Measurements from ENCODE around the gene EPHA6.
A peak's percentile ranks its signal among the peaks of the same experiment; 100 is the strongest.

Gene EPHA6

DNA sequence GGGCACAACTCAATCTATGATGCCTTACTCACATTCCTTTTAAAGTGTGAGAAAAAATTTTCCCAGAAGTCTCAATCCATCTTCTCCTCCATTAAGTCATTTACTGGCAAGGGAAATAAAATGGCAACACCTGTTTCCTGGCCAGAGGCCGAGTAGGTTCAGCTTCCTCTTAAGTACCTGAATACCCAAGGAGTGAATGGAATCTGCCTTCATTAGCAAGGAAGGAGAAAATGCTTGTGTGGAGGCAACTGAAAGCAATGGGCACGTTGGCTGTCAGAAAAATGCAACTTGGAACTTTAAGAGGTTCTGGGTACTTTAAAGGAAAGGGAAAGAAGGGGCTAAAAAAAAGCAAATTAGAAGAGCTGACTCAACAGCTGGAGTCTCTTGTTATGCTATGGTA, 526.5 kb downstream of the EPHA6 start:
- Histone ChIP-seq H4K5ac (ENCODE audit: low read length) (no peak overlapping the region), H3K4me3 (ENCODE audit: low read length) (no peak overlapping the region), H3K4ac (ENCODE audit: low read depth, low read length) (no peak overlapping the region), H3K27me3 (ENCODE audit: insufficient read depth, low read length, poor library complexity) (no peaks in the 10 kb centered on the region), H2AK5ac (ENCODE audit: low read length) (no peak overlapping the region), H3K27ac (ENCODE audit: low read depth, low read length) (no peak overlapping the region), H3K18ac (ENCODE audit: low read length) (no peak overlapping the region), H3K4me2 (ENCODE audit: low read length) (no peak overlapping the region), H3K4me1 (ENCODE audit: control insufficient read depth, low read depth, low read length) (no peaks in the 10 kb centered on the region), H3K79me1 (ENCODE audit: low read length) (no peaks in the 10 kb centered on the region), H4K8ac (ENCODE audit: low read depth, low read length) (no peak overlapping the region), H3K9ac (ENCODE audit: low read length) (no peak overlapping the region), H3K23ac (ENCODE audit: low read length) (no peak overlapping the region), H3K79me2 (ENCODE audit: control insufficient read depth, insufficient read depth, low read length) (no peaks in the 10 kb centered on the region), H2BK15ac (replicated peaks; ENCODE audit: low read depth) (no peak overlapping the region), H2BK5ac (ENCODE audit: low read length) (no peak overlapping the region), H3K36me3 (ENCODE audit: control insufficient read depth, insufficient read depth, low read length) (no peaks in the 10 kb centered on the region), H3K56ac (ENCODE audit: low read length) (no peak overlapping the region), H2BK120ac (ENCODE audit: low read depth, low read length) (no peak overlapping the region)
- WGBS (ENCODE audit: extremely low coverage, insufficient coverage, low lambda C conversion rate) = no CpG with 5 or more reads among the region's 2 CpGs
- peak; percentile 19 for DNase-seq

DNA sequence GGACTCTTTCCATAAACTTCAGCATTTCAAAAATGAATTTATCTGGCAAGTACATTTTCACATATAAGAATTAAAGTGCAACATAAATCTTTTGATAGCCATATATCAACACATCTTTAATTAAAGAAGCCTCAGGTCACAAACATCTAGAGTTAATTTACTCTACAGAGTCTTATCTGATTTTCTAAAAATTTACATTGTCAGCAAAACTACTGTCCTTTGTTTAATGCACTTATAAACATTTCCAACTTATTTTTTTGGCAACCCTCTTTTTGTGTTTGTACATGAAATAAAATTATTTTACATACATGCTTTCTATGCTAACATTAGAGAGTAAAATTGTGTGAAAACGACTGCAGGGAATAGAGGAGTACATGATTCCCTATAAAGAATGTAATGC, 533.4 kb downstream of the EPHA6 start:
- H3K4ac ChIP-seq (ENCODE audit: low read depth, low read length) = no peak overlapping the region
- no peaks in the 10 kb centered on the region for H3K36me3 ChIP-seq (ENCODE audit: control insufficient read depth, insufficient read depth, low read length)
- no peak overlapping the region for H3K56ac ChIP-seq (ENCODE audit: low read length)

DNA sequence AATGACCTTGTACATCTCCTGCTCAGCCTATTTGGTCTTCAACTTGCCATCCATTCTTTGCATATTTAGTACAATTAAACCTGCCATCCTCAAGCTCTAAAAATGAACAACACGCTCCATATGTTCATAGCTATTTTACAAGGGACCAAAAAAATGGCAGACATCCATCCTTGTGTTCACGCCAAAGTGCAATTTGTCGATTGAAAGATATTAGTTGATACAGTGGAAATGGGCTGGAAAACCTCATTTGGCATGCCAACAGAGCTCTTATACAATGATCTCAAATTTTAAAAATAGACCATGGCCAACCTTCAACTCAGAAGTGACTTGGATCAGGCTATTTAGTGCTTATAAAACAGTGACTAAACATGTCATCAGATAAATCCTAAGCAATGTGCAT, 536.6 kb downstream of the EPHA6 start:
- no peaks in the 10 kb centered on the region for H3K36me3 ChIP-seq (ENCODE audit: control insufficient read depth, insufficient read depth, low read length)
- H3K56ac ChIP-seq (ENCODE audit: low read length) = no peak overlapping the region
- H3K4me3 ChIP-seq (ENCODE audit: low read length) = no peak overlapping the region
- no peak overlapping the region for H4K5ac ChIP-seq (ENCODE audit: low read length)
- no peak overlapping the region for H2AK5ac ChIP-seq (ENCODE audit: low read length)
- WGBS (ENCODE audit: extremely low coverage, insufficient coverage, low lambda C conversion rate) = no CpG with 5 or more reads among the region's 3 CpGs
- H3K4me2 ChIP-seq (ENCODE audit: low read length) = no peak overlapping the region
- H2BK120ac ChIP-seq (ENCODE audit: low read depth, low read length) = no peak overlapping the region
- H3K27me3 ChIP-seq (ENCODE audit: insufficient read depth, low read length, poor library complexity) = no peaks in the 10 kb centered on the region
- no peak overlapping the region for H3K4ac ChIP-seq (ENCODE audit: low read depth, low read length)
- H3K18ac ChIP-seq (ENCODE audit: low read length) = no peak overlapping the region
- H3K27ac ChIP-seq (ENCODE audit: low read depth, low read length) = no peak overlapping the region
- H3K79me2 ChIP-seq (ENCODE audit: control insufficient read depth, insufficient read depth, low read length) = no peaks in the 10 kb centered on the region
- H3K9ac ChIP-seq (ENCODE audit: low read length) = no peak overlapping the region
- H2BK15ac ChIP-seq (replicated peaks; ENCODE audit: low read depth) = no peak overlapping the region
- no peaks in the 10 kb centered on the region for H3K4me1 ChIP-seq (ENCODE audit: control insufficient read depth, low read depth, low read length)
- no peak overlapping the region for H4K8ac ChIP-seq (ENCODE audit: low read depth, low read length)
- H3K23ac ChIP-seq (ENCODE audit: low read length) = no peak overlapping the region
- no peak for DNase-seq
- H3K79me1 ChIP-seq (ENCODE audit: low read length) = no peaks in the 10 kb centered on the region
- no peak overlapping the region for H2BK5ac ChIP-seq (ENCODE audit: low read length)

More for the DNA sequence above, 533.4 kb downstream of the EPHA6 start:
- no peak overlapping the region for H3K27ac ChIP-seq (ENCODE audit: low read depth, low read length)
- no peak overlapping the region for H3K23ac ChIP-seq (ENCODE audit: low read length)
- no CpG with 5 or more reads among the region's 1 CpG for WGBS (ENCODE audit: extremely low coverage, insufficient coverage, low lambda C conversion rate)
- no peak overlapping the region for H3K9ac ChIP-seq (ENCODE audit: low read length)
- no peak for DNase-seq
- no peaks in the 10 kb centered on the region for H3K79me2 ChIP-seq (ENCODE audit: control insufficient read depth, insufficient read depth, low read length)
- H3K4me2 ChIP-seq (ENCODE audit: low read length) = no peak overlapping the region
- no peaks in the 10 kb centered on the region for H3K79me1 ChIP-seq (ENCODE audit: low read length)
- no peak overlapping the region for H2BK5ac ChIP-seq (ENCODE audit: low read length)
- H4K5ac ChIP-seq (ENCODE audit: low read length) = no peak overlapping the region
- H4K8ac ChIP-seq (ENCODE audit: low read depth, low read length) = no peak overlapping the region
- H2BK15ac ChIP-seq (replicated peaks; ENCODE audit: low read depth) = no peak overlapping the region
- no peak overlapping the region for H3K4me3 ChIP-seq (ENCODE audit: low read length)
- no peak overlapping the region for H2AK5ac ChIP-seq (ENCODE audit: low read length)
- no peak overlapping the region for H2BK120ac ChIP-seq (ENCODE audit: low read depth, low read length)
- no peaks in the 10 kb centered on the region for H3K27me3 ChIP-seq (ENCODE audit: insufficient read depth, low read length, poor library complexity)
- no peak overlapping the region for H3K18ac ChIP-seq (ENCODE audit: low read length)
- H3K4me1 ChIP-seq (ENCODE audit: control insufficient read depth, low read depth, low read length) = no peaks in the 10 kb centered on the region

DNA sequence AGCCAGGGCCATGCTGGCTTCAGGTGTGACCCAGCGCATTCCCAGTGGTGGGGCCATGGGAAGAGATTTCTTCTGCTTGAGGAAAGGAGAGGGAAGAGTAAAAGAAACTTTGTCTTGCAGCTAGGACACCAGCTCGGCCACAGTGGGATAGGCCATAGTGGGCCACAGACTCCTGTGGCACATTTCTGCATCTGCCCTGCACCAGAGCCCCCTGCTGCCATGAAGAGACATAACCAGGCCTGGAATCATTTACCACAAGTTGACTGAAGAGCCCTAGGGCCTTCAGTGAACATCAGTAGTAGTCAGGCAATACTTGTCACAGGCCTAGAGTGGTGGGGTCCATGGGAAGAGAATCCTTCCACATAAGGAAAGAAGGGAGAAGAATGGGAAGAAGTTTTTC, 538.8 kb downstream of the EPHA6 start:
- Histone ChIP-seq H3K4ac (ENCODE audit: low read depth, low read length) (no peak overlapping the region), H3K9ac (ENCODE audit: low read length) (no peak overlapping the region), H3K23ac (ENCODE audit: low read length) (no peak overlapping the region), H3K79me1 (ENCODE audit: low read length) (no peaks in the 10 kb centered on the region), H2BK5ac (ENCODE audit: low read length) (no peak overlapping the region), H3K4me3 (ENCODE audit: low read length) (no peak overlapping the region), H4K8ac (ENCODE audit: low read depth, low read length) (no peak overlapping the region), H3K27ac (ENCODE audit: low read depth, low read length) (no peak overlapping the region), H4K5ac (ENCODE audit: low read length) (no peak overlapping the region), H2AK5ac (ENCODE audit: low read length) (no peak overlapping the region), H3K36me3 (ENCODE audit: control insufficient read depth, insufficient read depth, low read length) (no peaks in the 10 kb centered on the region), H3K18ac (ENCODE audit: low read length) (no peak overlapping the region), H3K4me2 (ENCODE audit: low read length) (no peak overlapping the region), H3K27me3 (ENCODE audit: insufficient read depth, low read length, poor library complexity) (no peaks in the 10 kb centered on the region), H3K56ac (ENCODE audit: low read length) (no peak overlapping the region), H3K79me2 (ENCODE audit: control insufficient read depth, insufficient read depth, low read length) (no peaks in the 10 kb centered on the region), H3K4me1 (ENCODE audit: control insufficient read depth, low read depth, low read length) (no peaks in the 10 kb centered on the region), H2BK15ac (replicated peaks; ENCODE audit: low read depth) (no peak overlapping the region), H2BK120ac (ENCODE audit: low read depth, low read length) (no peak overlapping the region)
- no CpG with 5 or more reads among the region's 2 CpGs for WGBS (ENCODE audit: extremely low coverage, insufficient coverage, low lambda C conversion rate)
- DNase-seq = peak; percentile 7

DNA sequence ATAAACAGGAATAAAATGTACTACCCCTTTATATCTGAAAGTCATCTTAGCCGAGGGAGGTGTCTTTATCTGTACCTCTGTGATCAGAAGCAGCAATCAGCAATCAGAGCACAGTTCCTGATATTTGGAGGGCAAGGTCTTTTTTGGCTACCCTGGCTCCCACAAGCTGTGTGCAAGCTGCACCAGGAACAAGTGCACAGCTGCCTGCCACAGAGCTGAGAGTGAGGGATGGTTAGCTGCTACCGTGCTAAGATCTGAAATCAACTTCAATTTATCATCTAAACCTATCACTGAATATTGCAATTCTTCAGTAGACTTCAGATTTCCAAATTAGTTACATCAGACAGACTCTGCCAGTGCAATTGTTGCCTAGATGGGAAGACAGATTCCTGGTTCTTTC, 545.6 kb downstream of the EPHA6 start:
- H2BK15ac ChIP-seq (replicated peaks; ENCODE audit: low read depth) = no peak overlapping the region
- H3K79me2 ChIP-seq (ENCODE audit: control insufficient read depth, insufficient read depth, low read length) = no peaks in the 10 kb centered on the region
- no peak overlapping the region for H2BK5ac ChIP-seq (ENCODE audit: low read length)
- H3K4me3 ChIP-seq (ENCODE audit: low read length) = no peak overlapping the region
- no peaks in the 10 kb centered on the region for H3K36me3 ChIP-seq (ENCODE audit: control insufficient read depth, insufficient read depth, low read length)
- no peak overlapping the region for H3K4ac ChIP-seq (ENCODE audit: low read depth, low read length)
- H2AK5ac ChIP-seq (ENCODE audit: low read length) = no peak overlapping the region
- no peak overlapping the region for H3K9ac ChIP-seq (ENCODE audit: low read length)
- H3K23ac ChIP-seq (ENCODE audit: low read length) = no peak overlapping the region
- no CpG with 5 or more reads among the region's 2 CpGs for WGBS (ENCODE audit: extremely low coverage, insufficient coverage, low lambda C conversion rate)
- no peak overlapping the region for H3K27ac ChIP-seq (ENCODE audit: low read depth, low read length)
- H3K4me1 ChIP-seq (ENCODE audit: control insufficient read depth, low read depth, low read length) = no peaks in the 10 kb centered on the region
- H4K8ac ChIP-seq (ENCODE audit: low read depth, low read length) = no peak overlapping the region
- no peak overlapping the region for H2BK120ac ChIP-seq (ENCODE audit: low read depth, low read length)
- H3K27me3 ChIP-seq (ENCODE audit: insufficient read depth, low read length, poor library complexity) = no peaks in the 10 kb centered on the region
- no peaks in the 10 kb centered on the region for H3K79me1 ChIP-seq (ENCODE audit: low read length)
- no peak for DNase-seq
- no peak overlapping the region for H4K5ac ChIP-seq (ENCODE audit: low read length)
- no peak overlapping the region for H3K4me2 ChIP-seq (ENCODE audit: low read length)
- no peak overlapping the region for H3K56ac ChIP-seq (ENCODE audit: low read length)
- H3K18ac ChIP-seq (ENCODE audit: low read length) = no peak overlapping the region

DNA sequence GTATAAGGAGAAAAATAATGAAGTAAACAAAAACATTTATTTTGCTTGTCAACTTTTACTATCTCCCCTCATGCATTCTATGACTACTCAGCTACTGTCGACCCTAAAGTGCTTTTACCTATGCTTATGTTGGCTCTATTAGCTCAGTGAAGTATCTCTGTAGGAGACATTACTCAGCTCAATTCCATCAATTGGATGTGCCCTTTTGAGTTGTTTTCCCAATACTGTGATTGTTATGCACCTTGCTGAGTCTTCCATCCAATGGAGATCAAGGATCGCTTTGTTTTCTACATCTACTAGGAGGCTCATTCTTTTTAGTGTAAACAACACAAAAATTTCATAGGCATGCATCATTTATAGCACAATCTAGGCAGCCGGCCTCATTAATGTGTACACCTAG, 546.4 kb downstream of the EPHA6 start:
- H2AK5ac ChIP-seq (ENCODE audit: low read length) = no peak overlapping the region
- no peak overlapping the region for H3K18ac ChIP-seq (ENCODE audit: low read length)
- H4K8ac ChIP-seq (ENCODE audit: low read depth, low read length) = no peak overlapping the region
- no peaks in the 10 kb centered on the region for H3K36me3 ChIP-seq (ENCODE audit: control insufficient read depth, insufficient read depth, low read length)
- no peak overlapping the region for H3K4me3 ChIP-seq (ENCODE audit: low read length)
- no CpG with 5 or more reads among the region's 3 CpGs for WGBS (ENCODE audit: extremely low coverage, insufficient coverage, low lambda C conversion rate)
- no peak overlapping the region for H2BK120ac ChIP-seq (ENCODE audit: low read depth, low read length)
- H3K9ac ChIP-seq (ENCODE audit: low read length) = no peak overlapping the region
- no peak overlapping the region for H3K4me2 ChIP-seq (ENCODE audit: low read length)
- no peaks in the 10 kb centered on the region for H3K79me1 ChIP-seq (ENCODE audit: low read length)
- H3K4me1 ChIP-seq (ENCODE audit: control insufficient read depth, low read depth, low read length) = no peaks in the 10 kb centered on the region
- no peak for DNase-seq
- H3K27me3 ChIP-seq (ENCODE audit: insufficient read depth, low read length, poor library complexity) = no peaks in the 10 kb centered on the region
- no peak overlapping the region for H4K5ac ChIP-seq (ENCODE audit: low read length)
- H3K27ac ChIP-seq (ENCODE audit: low read depth, low read length) = no peak overlapping the region
- H2BK15ac ChIP-seq (replicated peaks; ENCODE audit: low read depth) = no peak overlapping the region
- H3K4ac ChIP-seq (ENCODE audit: low read depth, low read length) = no peak overlapping the region
- no peak overlapping the region for H3K23ac ChIP-seq (ENCODE audit: low read length)
- H3K56ac ChIP-seq (ENCODE audit: low read length) = no peak overlapping the region
- no peak overlapping the region for H2BK5ac ChIP-seq (ENCODE audit: low read length)
- no peaks in the 10 kb centered on the region for H3K79me2 ChIP-seq (ENCODE audit: control insufficient read depth, insufficient read depth, low read length)
